ENCODE results near the gene IL22.

DNA sequence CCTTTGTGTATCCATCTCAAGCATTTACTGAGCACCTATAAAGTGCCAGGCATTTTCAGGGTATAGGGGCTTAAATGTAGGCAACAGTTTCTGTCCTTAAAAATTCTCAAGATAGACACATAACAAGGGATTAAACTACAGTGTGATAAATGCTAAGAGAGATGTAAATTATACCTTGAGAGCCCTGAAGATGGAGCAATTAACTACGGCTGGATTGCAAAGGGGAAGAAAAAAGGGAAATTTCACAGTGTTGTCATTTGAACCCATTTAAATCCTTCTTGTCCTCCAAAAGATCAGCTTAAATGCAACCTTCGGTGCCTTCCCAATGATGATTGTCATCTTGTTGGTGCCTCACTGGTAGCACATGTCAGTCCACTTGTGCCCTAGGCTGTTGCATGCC is 16.3 kb downstream of the IL22 start:
- TF ChIP-seq, protein P1, sequence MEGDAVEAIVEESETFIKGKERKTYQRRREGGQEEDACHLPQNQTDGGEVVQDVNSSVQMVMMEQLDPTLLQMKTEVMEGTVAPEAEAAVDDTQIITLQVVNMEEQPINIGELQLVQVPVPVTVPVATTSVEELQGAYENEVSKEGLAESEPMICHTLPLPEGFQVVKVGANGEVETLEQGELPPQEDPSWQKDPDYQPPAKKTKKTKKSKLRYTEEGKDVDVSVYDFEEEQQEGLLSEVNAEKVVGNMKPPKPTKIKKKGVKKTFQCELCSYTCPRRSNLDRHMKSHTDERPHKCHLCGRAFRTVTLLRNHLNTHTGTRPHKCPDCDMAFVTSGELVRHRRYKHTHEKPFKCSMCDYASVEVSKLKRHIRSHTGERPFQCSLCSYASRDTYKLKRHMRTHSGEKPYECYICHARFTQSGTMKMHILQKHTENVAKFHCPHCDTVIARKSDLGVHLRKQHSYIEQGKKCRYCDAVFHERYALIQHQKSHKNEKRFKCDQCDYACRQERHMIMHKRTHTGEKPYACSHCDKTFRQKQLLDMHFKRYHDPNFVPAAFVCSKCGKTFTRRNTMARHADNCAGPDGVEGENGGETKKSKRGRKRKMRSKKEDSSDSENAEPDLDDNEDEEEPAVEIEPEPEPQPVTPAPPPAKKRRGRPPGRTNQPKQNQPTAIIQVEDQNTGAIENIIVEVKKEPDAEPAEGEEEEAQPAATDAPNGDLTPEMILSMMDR (IDR thresholded peaks at IDR 0.05) = no peak
- no peak for TF ChIP-seq POLR2A (IDR thresholded peaks at IDR 0.05)
- no peak for TF ChIP-seq POLR2AphosphoS5 (IDR thresholded peaks at IDR 0.05)
- TF ChIP-seq EP300 (IDR thresholded peaks at IDR 0.05) = no peak
